WTC11 (cell line): ENCODE results near the gene FBN2.

Experiments
- CREM ChIP-seq: sonication (generic); formaldehyde crosslinking; IDR thresholded peaks from 2 replicates; pipeline ENCODE4 v1.8.1; 2022; ENCODE audit warnings: mild to moderate bottlenecking, missing genetic modification reagents, moderate library complexity
- FOXP1 ChIP-seq: sonication (generic); formaldehyde crosslinking; IDR thresholded peaks from 2 replicates; pipeline ENCODE4 v1.8.0; 2022; ENCODE audit warnings: missing genetic modification reagents, mild to moderate bottlenecking, moderate library complexity, borderline replicate concordance
- GABPB1 ChIP-seq: sonication (generic); formaldehyde crosslinking; IDR thresholded peaks from 2 replicates; pipeline ENCODE4 v1.8.1; 2023; ENCODE audit warnings: mild to moderate bottlenecking, missing genetic modification reagents
- NR2C2 ChIP-seq: sonication (generic); formaldehyde crosslinking; IDR thresholded peaks from 2 replicates; pipeline ENCODE4 v1.8.0; 2022; ENCODE audit warnings: mild to moderate bottlenecking, missing genetic modification reagents
- ZNF121 ChIP-seq: sonication (generic); formaldehyde crosslinking; IDR thresholded peaks from 2 replicates; pipeline ENCODE4 v1.8.0; 2023; ENCODE audit warnings: missing genetic modification reagents
- TF ChIP-seq, protein P1 (sequence below): sonication (generic); formaldehyde crosslinking; IDR thresholded peaks from 2 replicates; pipeline ENCODE4 v1.8.1; 2022; ENCODE audit warnings: mild to moderate bottlenecking, missing genetic modification reagents, moderate library complexity, borderline replicate concordance
- TF ChIP-seq, protein P2 (sequence below): fragments of 200-600 bp; IDR thresholded peaks from 2 replicates; pipeline ENCODE4 v1.8.0; 2022; ENCODE audit warnings: antibody characterized with exemption
- TF ChIP-seq, protein P3 (sequence below): fragments of 250-450 bp; sonication (Bioruptor Pico); IDR thresholded peaks from 2 replicates; pipeline ENCODE4 v1.8.0; 2021; ENCODE audit warnings: mild to moderate bottlenecking
- TF ChIP-seq, protein P4 (sequence below): sonication (generic); formaldehyde crosslinking; conservative IDR thresholded peaks from 2 replicates; pipeline ENCODE4 v1.8.1; 2022; ENCODE audit warnings: mild to moderate bottlenecking, missing genetic modification reagents

DNA sequence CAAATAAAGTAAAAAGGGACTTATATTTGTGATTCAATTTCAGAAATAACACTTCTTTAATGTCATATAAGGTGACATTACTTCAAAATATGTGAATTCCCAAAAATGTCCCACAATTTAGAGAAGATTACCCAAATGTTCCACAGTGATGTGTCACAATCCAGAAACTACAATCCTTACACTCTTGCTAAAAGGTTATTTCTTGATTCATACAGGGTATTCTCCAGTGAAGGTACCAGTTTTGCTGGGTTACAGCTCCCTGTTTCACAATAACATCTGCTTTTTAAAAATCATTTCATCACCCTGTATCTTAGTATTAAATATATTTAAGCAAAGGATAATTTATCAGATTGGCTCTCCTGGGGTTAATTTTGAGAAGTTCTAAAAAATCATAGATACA is 11.0 kb downstream of the FBN2 start:
- TF ChIP-seq, protein P1, sequence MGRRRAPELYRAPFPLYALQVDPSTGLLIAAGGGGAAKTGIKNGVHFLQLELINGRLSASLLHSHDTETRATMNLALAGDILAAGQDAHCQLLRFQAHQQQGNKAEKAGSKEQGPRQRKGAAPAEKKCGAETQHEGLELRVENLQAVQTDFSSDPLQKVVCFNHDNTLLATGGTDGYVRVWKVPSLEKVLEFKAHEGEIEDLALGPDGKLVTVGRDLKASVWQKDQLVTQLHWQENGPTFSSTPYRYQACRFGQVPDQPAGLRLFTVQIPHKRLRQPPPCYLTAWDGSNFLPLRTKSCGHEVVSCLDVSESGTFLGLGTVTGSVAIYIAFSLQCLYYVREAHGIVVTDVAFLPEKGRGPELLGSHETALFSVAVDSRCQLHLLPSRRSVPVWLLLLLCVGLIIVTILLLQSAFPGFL (CRISPR knock-in tag), result no peak
- TF ChIP-seq, protein P2, sequence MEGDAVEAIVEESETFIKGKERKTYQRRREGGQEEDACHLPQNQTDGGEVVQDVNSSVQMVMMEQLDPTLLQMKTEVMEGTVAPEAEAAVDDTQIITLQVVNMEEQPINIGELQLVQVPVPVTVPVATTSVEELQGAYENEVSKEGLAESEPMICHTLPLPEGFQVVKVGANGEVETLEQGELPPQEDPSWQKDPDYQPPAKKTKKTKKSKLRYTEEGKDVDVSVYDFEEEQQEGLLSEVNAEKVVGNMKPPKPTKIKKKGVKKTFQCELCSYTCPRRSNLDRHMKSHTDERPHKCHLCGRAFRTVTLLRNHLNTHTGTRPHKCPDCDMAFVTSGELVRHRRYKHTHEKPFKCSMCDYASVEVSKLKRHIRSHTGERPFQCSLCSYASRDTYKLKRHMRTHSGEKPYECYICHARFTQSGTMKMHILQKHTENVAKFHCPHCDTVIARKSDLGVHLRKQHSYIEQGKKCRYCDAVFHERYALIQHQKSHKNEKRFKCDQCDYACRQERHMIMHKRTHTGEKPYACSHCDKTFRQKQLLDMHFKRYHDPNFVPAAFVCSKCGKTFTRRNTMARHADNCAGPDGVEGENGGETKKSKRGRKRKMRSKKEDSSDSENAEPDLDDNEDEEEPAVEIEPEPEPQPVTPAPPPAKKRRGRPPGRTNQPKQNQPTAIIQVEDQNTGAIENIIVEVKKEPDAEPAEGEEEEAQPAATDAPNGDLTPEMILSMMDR, result no peak
- TF ChIP-seq, protein P3, sequence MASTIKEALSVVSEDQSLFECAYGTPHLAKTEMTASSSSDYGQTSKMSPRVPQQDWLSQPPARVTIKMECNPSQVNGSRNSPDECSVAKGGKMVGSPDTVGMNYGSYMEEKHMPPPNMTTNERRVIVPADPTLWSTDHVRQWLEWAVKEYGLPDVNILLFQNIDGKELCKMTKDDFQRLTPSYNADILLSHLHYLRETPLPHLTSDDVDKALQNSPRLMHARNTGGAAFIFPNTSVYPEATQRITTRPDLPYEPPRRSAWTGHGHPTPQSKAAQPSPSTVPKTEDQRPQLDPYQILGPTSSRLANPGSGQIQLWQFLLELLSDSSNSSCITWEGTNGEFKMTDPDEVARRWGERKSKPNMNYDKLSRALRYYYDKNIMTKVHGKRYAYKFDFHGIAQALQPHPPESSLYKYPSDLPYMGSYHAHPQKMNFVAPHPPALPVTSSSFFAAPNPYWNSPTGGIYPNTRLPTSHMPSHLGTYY (CRISPR knock-in tag), result no peak
- TF ChIP-seq FOXP1 (CRISPR knock-in tag) (no peak), ZNF121 (CRISPR knock-in tag) (no peak), GABPB1 (no peak), CREM (no peak), NR2C2 (CRISPR knock-in tag) (no peak)
- TF ChIP-seq, protein P4, sequence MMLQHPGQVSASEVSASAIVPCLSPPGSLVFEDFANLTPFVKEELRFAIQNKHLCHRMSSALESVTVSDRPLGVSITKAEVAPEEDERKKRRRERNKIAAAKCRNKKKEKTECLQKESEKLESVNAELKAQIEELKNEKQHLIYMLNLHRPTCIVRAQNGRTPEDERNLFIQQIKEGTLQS (CRISPR knock-in tag), result no peak
